Measurements from ENCODE around the gene C16orf78.

DNA sequence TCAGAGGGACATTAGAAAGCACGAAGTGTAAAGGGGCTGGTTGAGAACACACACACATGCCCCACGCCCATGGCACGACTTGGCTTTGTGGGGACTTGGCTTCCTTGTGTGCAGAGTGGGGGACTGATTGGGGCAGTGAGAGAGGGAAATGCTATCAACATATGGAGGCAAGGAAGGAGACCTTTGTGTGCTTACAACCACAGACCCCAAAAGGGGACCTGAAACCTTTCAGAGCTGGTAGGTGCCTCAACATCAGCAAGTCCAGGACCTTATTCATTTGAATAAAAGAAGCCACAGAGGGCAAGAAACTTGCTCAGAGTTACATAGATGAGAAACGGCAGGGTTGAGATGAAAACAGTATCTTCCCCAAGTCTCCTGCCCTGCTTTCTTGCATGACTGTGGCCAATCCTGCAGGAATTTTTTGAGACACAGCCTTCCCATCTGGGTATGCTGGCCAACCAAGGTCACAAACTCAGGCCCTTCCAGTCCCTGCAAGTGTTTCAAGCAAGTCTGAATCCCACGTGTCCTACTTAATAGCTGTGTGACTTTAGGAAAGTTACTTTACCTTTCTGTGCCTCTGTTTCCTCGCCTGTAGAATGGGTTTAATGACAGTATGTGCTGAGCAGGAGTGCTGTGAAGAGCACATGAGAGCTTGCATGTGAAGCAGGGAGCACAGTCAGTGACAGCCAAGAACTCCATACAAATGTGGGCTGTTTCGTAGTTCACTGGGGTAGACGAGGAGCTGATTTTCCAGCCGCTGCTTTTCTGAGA lies 26.2 kb downstream of the C16orf78 start:
- TF ChIP-seq, protein P1, sequence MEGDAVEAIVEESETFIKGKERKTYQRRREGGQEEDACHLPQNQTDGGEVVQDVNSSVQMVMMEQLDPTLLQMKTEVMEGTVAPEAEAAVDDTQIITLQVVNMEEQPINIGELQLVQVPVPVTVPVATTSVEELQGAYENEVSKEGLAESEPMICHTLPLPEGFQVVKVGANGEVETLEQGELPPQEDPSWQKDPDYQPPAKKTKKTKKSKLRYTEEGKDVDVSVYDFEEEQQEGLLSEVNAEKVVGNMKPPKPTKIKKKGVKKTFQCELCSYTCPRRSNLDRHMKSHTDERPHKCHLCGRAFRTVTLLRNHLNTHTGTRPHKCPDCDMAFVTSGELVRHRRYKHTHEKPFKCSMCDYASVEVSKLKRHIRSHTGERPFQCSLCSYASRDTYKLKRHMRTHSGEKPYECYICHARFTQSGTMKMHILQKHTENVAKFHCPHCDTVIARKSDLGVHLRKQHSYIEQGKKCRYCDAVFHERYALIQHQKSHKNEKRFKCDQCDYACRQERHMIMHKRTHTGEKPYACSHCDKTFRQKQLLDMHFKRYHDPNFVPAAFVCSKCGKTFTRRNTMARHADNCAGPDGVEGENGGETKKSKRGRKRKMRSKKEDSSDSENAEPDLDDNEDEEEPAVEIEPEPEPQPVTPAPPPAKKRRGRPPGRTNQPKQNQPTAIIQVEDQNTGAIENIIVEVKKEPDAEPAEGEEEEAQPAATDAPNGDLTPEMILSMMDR (IDR thresholded peaks at IDR 0.05): no peak
- TF ChIP-seq POLR2A (IDR thresholded peaks at IDR 0.05): no peak
- TF ChIP-seq POLR2AphosphoS5 (IDR thresholded peaks at IDR 0.05): no peak
